Measurements from ENCODE around the gene SRGAP1.

The SRGAP1 gene

DNA sequence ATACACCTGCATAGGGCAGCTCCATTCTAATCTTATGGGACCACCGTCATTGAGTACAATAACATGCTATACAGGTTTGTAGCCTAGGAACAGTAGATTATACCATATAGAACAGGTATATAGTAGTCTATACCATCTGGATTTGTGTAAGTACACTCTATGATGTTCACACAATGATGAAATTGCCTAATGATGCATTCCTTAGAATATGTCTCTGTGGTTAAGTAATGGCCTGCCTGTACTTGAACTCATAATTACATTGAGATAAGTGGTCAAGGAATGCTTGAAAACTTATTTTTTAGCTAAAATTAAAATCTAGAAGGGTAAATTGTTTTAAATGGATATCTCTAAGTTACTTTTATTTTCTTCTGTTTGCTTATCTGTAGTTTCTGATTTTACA, 152.7 kb downstream of the SRGAP1 start:
- WGBS (ENCODE audit: insufficient coverage, insufficient read length) = no CpG with 5 or more reads among the region's 1 CpG
- Histone ChIP-seq H3K27me3 (ENCODE audit: control insufficient read depth, insufficient read depth, low read length) (no peaks in the 10 kb centered on the region), H3K36me3 (ENCODE audit: control insufficient read depth, insufficient read depth, low read length) (no peaks in the 10 kb centered on the region), H3K27ac (ENCODE audit: low read length) (no peak overlapping the region), H3K9me3 (ENCODE audit: control insufficient read depth, insufficient read depth, low read length) (no peaks in the 10 kb centered on the region), H3K4me3 (ENCODE audit: low read length) (no peak overlapping the region), H3K4me1 (ENCODE audit: control insufficient read depth, insufficient read depth, low read length) (0 out of 2 replicates have a peak, but pooled peaks cover 1% of the 10 kb centered on the region)
- DNase-seq (ENCODE audit: low read depth, low spot score) = no peak

DNA sequence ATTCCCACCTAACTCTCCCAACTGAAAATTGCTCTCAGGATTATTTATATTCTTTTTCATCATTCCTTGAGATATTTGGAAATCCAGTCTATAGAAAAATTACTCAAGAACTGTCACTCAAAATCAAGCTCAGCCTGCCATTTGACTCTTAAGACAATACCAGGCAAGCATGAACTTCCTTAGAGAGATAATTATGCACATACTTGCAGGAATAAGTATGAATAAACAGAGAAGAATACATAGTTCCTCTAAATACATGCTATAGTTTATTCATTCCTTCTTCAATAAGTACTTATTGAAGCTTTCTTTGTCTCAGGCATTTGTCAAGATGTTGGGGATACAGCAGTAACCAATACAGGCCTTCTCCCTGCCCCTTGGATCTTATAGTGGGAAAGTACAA, 154.1 kb downstream of the SRGAP1 start:
- Histone ChIP-seq H3K36me3 (ENCODE audit: control insufficient read depth, insufficient read depth, low read length) (no peaks in the 10 kb centered on the region), H3K27ac (ENCODE audit: low read length) (no peak overlapping the region), H3K9me3 (ENCODE audit: control insufficient read depth, insufficient read depth, low read length) (no peaks in the 10 kb centered on the region), H3K27me3 (ENCODE audit: control insufficient read depth, insufficient read depth, low read length) (no peaks in the 10 kb centered on the region), H3K4me1 (ENCODE audit: control insufficient read depth, insufficient read depth, low read length) (no peaks in the 10 kb centered on the region), H3K4me3 (ENCODE audit: low read length) (no peak overlapping the region)
- DNase-seq (ENCODE audit: low read depth, low spot score) = no peak

DNA sequence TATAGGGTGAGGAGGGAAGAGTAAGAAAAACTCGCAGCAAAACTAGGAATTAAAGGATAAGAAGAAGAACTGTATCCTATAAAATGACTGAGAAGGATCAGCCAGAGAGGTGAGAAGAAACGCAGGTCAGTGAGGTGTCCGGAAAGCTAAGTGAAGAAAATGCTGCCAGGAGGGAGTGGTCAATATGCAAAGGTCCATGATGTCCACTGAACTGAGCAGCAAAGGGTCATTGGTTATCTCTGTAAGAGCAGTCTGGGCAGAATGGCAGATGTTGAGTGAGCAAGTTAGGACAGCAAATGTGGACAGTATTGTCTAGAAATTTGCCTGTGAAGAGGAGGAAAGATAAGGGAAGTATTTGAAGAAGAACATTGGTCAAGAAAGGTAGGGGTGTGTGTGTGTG, 155.4 kb downstream of the SRGAP1 start:
- no peaks in the 10 kb centered on the region for H3K27me3 ChIP-seq (ENCODE audit: control insufficient read depth, insufficient read depth, low read length)
- no CpG with 5 or more reads among the region's 3 CpGs for WGBS (ENCODE audit: insufficient coverage, insufficient read length)
- H3K9me3 ChIP-seq (ENCODE audit: control insufficient read depth, insufficient read depth, low read length) = no peaks in the 10 kb centered on the region
- H3K4me3 ChIP-seq (ENCODE audit: low read length) = no peak overlapping the region
- H3K36me3 ChIP-seq (ENCODE audit: control insufficient read depth, insufficient read depth, low read length) = no peaks in the 10 kb centered on the region
- H3K4me1 ChIP-seq (ENCODE audit: control insufficient read depth, insufficient read depth, low read length) = no peaks in the 10 kb centered on the region
- no peak overlapping the region for H3K27ac ChIP-seq (ENCODE audit: low read length)
- DNase-seq (ENCODE audit: low read depth, low spot score) = no peak

DNA sequence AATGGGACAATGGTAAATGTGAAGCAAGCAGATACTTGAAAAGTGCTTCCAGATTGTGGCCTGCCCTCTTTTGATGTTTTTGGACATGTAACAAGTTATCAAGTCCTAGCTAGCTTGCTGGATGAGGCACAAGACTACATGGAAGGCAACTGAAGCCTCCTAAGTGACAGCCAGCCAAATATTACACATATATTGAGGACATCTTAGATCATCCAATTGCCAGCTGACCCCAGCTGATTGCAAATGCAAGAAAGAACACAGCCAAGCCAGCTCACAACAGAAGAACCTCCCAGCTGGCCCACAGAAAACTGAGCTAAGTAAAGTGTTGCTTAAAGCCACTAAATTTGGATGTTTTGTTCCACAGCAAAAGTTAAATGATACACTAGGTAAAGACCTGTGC, 156.9 kb downstream of the SRGAP1 start:
- H3K9me3 ChIP-seq (ENCODE audit: control insufficient read depth, insufficient read depth, low read length) = no peaks in the 10 kb centered on the region
- no peak for DNase-seq (ENCODE audit: low read depth, low spot score)
- no peaks in the 10 kb centered on the region for H3K36me3 ChIP-seq (ENCODE audit: control insufficient read depth, insufficient read depth, low read length)
- no peak overlapping the region for H3K27ac ChIP-seq (ENCODE audit: low read length)
- no peak overlapping the region for H3K4me3 ChIP-seq (ENCODE audit: low read length)
- no peaks in the 10 kb centered on the region for H3K4me1 ChIP-seq (ENCODE audit: control insufficient read depth, insufficient read depth, low read length)
- no peaks in the 10 kb centered on the region for H3K27me3 ChIP-seq (ENCODE audit: control insufficient read depth, insufficient read depth, low read length)

DNA sequence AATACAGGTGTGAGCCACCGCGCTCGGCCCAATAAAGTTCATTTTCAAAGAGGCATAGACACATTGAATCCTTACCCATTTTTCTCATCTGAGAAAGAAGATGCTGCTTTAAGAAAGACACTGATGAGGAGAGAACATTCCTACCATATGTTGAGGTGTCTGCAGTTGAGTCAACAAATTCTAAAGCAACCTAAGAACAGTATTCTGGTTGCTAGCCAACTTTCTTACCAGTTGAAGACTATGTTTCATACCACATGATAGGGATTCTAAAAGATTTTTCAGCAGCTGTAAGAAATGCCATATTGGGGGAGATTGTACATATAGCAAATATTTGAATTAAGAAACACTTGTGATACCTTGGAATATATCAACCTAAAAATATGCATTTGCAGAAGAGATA, 160.1 kb downstream of the SRGAP1 start:
- H3K27me3 ChIP-seq (ENCODE audit: control insufficient read depth, insufficient read depth, low read length) = no peaks in the 10 kb centered on the region
- H3K4me3 ChIP-seq (ENCODE audit: low read length) = no peak overlapping the region

DNA sequence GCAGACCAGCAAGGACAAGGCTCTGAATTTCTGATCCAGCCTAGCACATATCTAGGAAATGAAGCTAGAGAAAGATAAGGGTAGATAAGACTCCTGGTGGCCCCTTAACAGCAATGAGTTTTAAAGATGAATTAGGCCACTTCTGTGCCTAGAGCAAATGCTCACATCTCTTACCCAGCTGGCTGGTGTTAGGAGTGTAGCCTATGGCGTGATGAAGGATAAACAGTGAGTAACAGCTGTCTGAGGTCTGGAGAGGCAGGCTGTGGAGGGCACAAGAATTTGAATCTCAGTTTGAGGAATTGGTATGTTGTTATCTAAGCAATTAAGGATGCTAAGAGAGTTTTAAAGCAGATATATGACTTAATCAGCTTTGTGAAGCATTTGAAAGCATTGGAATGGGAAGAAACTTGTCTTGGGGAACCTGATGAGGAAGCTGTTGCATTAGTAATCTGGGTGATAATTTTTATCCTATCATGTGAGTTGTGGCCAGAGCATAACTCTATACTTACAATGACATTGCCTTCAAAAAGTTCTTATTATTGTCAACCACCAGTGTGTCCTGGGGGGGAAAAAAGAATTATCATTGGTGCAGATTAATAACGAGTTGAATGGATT, 161.8 kb downstream of the SRGAP1 start:
- Histone ChIP-seq H3K27ac (ENCODE audit: low read length) (no peak overlapping the region), H3K36me3 (ENCODE audit: control insufficient read depth, insufficient read depth, low read length) (no peaks in the 10 kb centered on the region), H3K4me3 (ENCODE audit: low read length) (no peak overlapping the region), H3K4me1 (ENCODE audit: control insufficient read depth, insufficient read depth, low read length) (no peaks in the 10 kb centered on the region), H3K9me3 (ENCODE audit: control insufficient read depth, insufficient read depth, low read length) (no peaks in the 10 kb centered on the region), H3K27me3 (ENCODE audit: control insufficient read depth, insufficient read depth, low read length) (no peaks in the 10 kb centered on the region)
- DNase-seq (ENCODE audit: low read depth, low spot score) = no peak
- WGBS (ENCODE audit: insufficient coverage, insufficient read length) = no CpG with 5 or more reads among the region's 2 CpGs

More for the DNA sequence above, 160.1 kb downstream of the SRGAP1 start:
- no peak for DNase-seq (ENCODE audit: low read depth, low spot score)
- Histone ChIP-seq H3K27ac (ENCODE audit: low read length) (no peak overlapping the region), H3K36me3 (ENCODE audit: control insufficient read depth, insufficient read depth, low read length) (no peaks in the 10 kb centered on the region), H3K4me1 (ENCODE audit: control insufficient read depth, insufficient read depth, low read length) (no peaks in the 10 kb centered on the region), H3K9me3 (ENCODE audit: control insufficient read depth, insufficient read depth, low read length) (no peaks in the 10 kb centered on the region)
- WGBS (ENCODE audit: insufficient coverage, insufficient read length) = no CpG with 5 or more reads among the region's 3 CpGs

DNA sequence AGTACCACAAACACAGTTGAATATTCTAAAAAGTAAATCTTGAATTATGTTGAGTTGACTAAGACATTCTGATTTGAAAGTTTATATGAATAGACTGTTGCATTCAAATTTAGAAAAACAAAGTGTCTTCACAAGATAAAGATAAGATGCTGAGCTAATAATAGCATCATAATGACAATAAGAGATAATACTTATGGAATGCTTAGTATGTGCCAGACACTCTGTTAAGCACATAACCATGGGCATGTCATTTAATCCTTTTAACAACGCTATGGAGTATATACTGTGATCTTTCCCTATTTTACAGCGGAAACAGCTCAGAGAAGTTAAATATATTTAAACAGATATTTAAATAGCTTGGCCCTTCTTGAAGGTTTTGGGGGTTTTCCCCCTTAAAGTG, 163.4 kb downstream of the SRGAP1 start:
- no CpG with 5 or more reads among the region's 2 CpGs for WGBS (ENCODE audit: insufficient coverage, insufficient read length)
- no peaks in the 10 kb centered on the region for H3K4me1 ChIP-seq (ENCODE audit: control insufficient read depth, insufficient read depth, low read length)
- no peak for DNase-seq (ENCODE audit: low read depth, low spot score)
- no peaks in the 10 kb centered on the region for H3K9me3 ChIP-seq (ENCODE audit: control insufficient read depth, insufficient read depth, low read length)
- H3K27me3 ChIP-seq (ENCODE audit: control insufficient read depth, insufficient read depth, low read length) = no peaks in the 10 kb centered on the region
- no peaks in the 10 kb centered on the region for H3K36me3 ChIP-seq (ENCODE audit: control insufficient read depth, insufficient read depth, low read length)
- H3K27ac ChIP-seq (ENCODE audit: low read length) = no peak overlapping the region
- H3K4me3 ChIP-seq (ENCODE audit: low read length) = no peak overlapping the region

DNA sequence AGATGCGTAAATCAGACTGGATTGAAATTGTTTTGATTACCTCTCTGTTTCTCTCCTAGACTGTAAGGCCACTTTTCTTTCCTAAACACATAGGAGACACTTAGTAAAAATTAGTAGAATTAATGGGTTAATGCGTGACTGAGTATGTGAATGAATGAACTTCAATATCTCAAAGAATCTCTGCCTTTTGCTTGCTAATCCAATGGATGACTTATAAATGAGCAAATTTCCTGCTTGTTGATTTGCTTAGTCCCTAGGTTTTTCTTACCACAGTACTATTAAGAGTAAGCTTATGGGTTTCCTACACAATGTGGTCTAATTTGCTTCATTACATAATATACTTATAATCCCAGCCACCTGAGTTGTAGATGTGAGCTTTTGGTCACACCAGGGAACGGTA, 164.1 kb downstream of the SRGAP1 start:
- Histone ChIP-seq H3K4me1 (ENCODE audit: control insufficient read depth, insufficient read depth, low read length) (no peaks in the 10 kb centered on the region), H3K27ac (ENCODE audit: low read length) (no peak overlapping the region), H3K9me3 (ENCODE audit: control insufficient read depth, insufficient read depth, low read length) (no peaks in the 10 kb centered on the region), H3K4me3 (ENCODE audit: low read length) (no peak overlapping the region), H3K27me3 (ENCODE audit: control insufficient read depth, insufficient read depth, low read length) (no peaks in the 10 kb centered on the region), H3K36me3 (ENCODE audit: control insufficient read depth, insufficient read depth, low read length) (no peaks in the 10 kb centered on the region)
- DNase-seq (ENCODE audit: low read depth, low spot score) = no peak
- WGBS (ENCODE audit: insufficient coverage, insufficient read length) = no CpG with 5 or more reads among the region's 3 CpGs

DNA sequence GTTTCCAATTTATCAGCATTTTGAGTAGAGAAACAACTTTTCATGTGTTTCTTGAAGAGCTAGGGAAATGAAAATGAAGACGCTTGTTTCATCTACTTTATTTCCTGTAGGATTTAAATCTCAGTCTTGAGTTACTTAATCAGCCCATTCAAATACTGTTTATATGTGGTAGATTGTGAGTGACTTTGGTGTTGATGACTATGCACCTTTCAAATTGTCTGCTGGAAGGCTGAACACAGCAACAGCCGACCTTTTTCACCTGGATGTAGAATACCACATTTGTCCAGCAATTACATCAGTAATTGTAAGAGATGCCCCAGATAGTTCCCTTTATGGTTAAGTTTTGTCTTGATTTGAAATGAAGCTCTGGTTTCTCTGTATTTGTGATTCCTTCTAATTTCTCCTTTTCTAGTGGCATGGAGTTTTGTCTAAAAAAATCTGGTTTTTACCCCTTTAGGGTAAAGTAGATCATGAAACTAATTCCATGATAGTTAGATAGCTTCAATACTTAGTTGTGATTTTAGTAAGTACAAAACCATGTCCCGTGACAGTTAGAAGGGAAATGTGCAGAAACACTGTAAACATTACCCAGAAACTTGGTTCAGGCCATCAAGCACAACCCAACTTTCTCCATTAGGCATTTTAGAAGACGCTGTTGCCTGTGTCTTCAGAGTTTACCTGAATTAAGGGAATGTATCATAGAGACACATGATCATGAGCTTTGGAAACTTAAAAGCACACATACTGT, 165.0 kb downstream of the SRGAP1 start:
- Histone ChIP-seq H3K9me3 (ENCODE audit: control insufficient read depth, insufficient read depth, low read length) (no peaks in the 10 kb centered on the region), H3K4me1 (ENCODE audit: control insufficient read depth, insufficient read depth, low read length) (no peaks in the 10 kb centered on the region), H3K4me3 (ENCODE audit: low read length) (no peak overlapping the region), H3K36me3 (ENCODE audit: control insufficient read depth, insufficient read depth, low read length) (no peaks in the 10 kb centered on the region), H3K27me3 (ENCODE audit: control insufficient read depth, insufficient read depth, low read length) (no peaks in the 10 kb centered on the region), H3K27ac (ENCODE audit: low read length) (no peak overlapping the region)
- DNase-seq (ENCODE audit: low read depth, low spot score) = no peak
- no CpG with 5 or more reads among the region's 4 CpGs for WGBS (ENCODE audit: insufficient coverage, insufficient read length)

DNA sequence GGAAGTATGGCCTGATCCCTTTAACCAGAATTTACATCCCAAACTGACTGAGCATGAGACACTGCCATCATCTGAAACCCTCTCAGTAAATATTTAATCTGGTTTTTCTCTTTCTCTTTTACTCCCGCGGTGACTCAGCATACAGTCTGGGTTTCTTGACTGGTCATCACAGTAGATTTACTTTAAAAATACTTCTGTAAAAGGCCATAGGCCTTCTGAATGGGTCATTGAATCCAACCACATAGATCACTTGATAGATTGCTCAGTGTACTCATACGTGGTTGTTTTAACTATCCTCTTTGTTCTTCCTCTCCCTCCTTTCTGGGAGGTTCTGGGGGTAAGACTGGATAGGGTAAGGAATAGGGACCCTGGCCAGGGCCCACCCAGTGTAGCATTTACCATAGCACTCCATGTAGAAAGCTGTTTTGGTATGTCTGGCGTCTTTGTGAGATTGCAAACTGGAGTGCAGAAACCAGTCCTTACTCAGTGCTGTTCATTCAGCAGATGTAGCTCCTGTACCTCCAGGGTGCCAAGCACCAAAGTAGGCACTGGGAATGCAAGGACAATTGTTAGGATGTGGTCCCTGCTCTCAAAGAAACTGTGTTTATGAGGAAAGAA, 165.7 kb downstream of the SRGAP1 start:
- WGBS (ENCODE audit: insufficient coverage, insufficient read length) = no CpG with 5 or more reads among the region's 4 CpGs
- H3K27ac ChIP-seq (ENCODE audit: low read length) = no peak overlapping the region
- no peaks in the 10 kb centered on the region for H3K4me1 ChIP-seq (ENCODE audit: control insufficient read depth, insufficient read depth, low read length)
- no peak overlapping the region for H3K4me3 ChIP-seq (ENCODE audit: low read length)
- no peaks in the 10 kb centered on the region for H3K27me3 ChIP-seq (ENCODE audit: control insufficient read depth, insufficient read depth, low read length)
- DNase-seq (ENCODE audit: low read depth, low spot score) = no peak
- H3K9me3 ChIP-seq (ENCODE audit: control insufficient read depth, insufficient read depth, low read length) = no peaks in the 10 kb centered on the region
- H3K36me3 ChIP-seq (ENCODE audit: control insufficient read depth, insufficient read depth, low read length) = no peaks in the 10 kb centered on the region

DNA sequence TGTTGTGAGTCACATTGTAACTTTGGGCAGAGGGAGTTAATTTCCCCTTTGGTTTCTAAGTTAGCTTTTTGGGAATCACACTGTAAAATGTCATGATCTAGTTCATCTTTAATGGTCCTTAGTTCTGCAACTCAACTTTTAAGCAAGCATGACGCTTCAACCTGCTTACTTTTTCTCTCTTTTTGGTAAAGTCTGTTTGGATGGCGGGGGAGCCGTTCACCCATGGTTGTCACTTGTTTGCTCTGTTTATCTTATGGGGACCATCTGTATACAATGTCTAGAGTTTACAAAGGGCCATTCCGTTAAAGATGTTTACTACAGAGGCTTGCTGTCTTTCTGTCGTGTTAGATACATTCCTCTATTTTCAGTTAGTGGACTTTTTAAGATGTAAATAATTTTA, 172.0 kb downstream of the SRGAP1 start:
- H3K9me3 ChIP-seq (ENCODE audit: control insufficient read depth, insufficient read depth, low read length) = no peaks in the 10 kb centered on the region

More for the DNA sequence above, 172.0 kb downstream of the SRGAP1 start:
- Histone ChIP-seq H3K4me3 (ENCODE audit: low read length) (no peak overlapping the region), H3K27me3 (ENCODE audit: control insufficient read depth, insufficient read depth, low read length) (no peaks in the 10 kb centered on the region), H3K4me1 (ENCODE audit: control insufficient read depth, insufficient read depth, low read length) (no peaks in the 10 kb centered on the region; the same call in 1 of the 2 replicates), H3K27ac (ENCODE audit: low read length) (no peak overlapping the region), H3K36me3 (ENCODE audit: control insufficient read depth, insufficient read depth, low read length) (no peaks in the 10 kb centered on the region)
- no peak for DNase-seq (ENCODE audit: low read depth, low spot score)
- WGBS (ENCODE audit: insufficient coverage, insufficient read length) = no CpG with 5 or more reads among the region's 5 CpGs
